Trophoblast cell (in vitro differentiated cells and primary cell): ENCODE measurements around the gene GLUD1.
A peak's percentile ranks its signal among the peaks of the same experiment; 100 is the strongest.
"Not testable (repeated sequence)": the region's sequence is repeated elsewhere in the genome, so short reads cannot be mapped to it uniquely, and the experiment has no call there.

Source experiments
- DNase-seq, 2 donors: peaks; one replicate each; pipeline ENCODE4 v3.0.0-alpha.2; 2016
- H2AFZ ChIP-seq: 2 replicates; pipeline ENCODE4 v1.6.1; 2013; ENCODE audit warnings: low read length, moderate library complexity, mild to moderate bottlenecking; ENCODE audit not compliant: insufficient read depth, poor library complexity
- H2AK5ac ChIP-seq: 2 replicates; pipeline ENCODE4 v1.6.1; 2013; ENCODE audit warnings: mild to moderate bottlenecking, low read length
- H2BK120ac ChIP-seq: 2 replicates; pipeline ENCODE4 v1.6.1; 2013; ENCODE audit warnings: low read length, mild to moderate bottlenecking, moderate library complexity; ENCODE audit not compliant: insufficient read depth, poor library complexity
- H2BK12ac ChIP-seq: 2 replicates; pipeline ENCODE4 v1.6.1; 2013; ENCODE audit warnings: mild to moderate bottlenecking, low read length, moderate library complexity
- H2BK5ac ChIP-seq: 2 replicates; pipeline ENCODE4 v1.6.1; 2013; ENCODE audit warnings: low read length, low read depth, moderate library complexity, mild to moderate bottlenecking; ENCODE audit not compliant: poor library complexity
- H3K14ac ChIP-seq: 2 replicates; pipeline ENCODE4 v1.6.1; 2013; ENCODE audit warnings: mild to moderate bottlenecking, low read length
- H3K18ac ChIP-seq: 2 replicates; pipeline ENCODE4 v1.6.1; 2013; ENCODE audit warnings: mild to moderate bottlenecking, low read length
- H3K23ac ChIP-seq: 2 replicates; pipeline ENCODE4 v1.6.1; 2013; ENCODE audit warnings: low read length
- H3K27ac ChIP-seq: 2 replicates; pipeline ENCODE4 v1.5.1; 2013; ENCODE audit warnings: low read depth, mild to moderate bottlenecking, inconsistent platforms, low read length, moderate library complexity
- H3K27me3 ChIP-seq: 2 replicates; pipeline ENCODE4 v1.6.1; 2013; ENCODE audit warnings: inconsistent platforms, mild to moderate bottlenecking, low read length, moderate library complexity; ENCODE audit not compliant: insufficient read depth
- H3K36me3 ChIP-seq, 2 experiments: 1 replicate in 1 of 2; 2 replicates in 1 of 2; pipeline ENCODE4 v1.6.1; 2013; ENCODE audit warnings: low read length in 2 of 2, mild to moderate bottlenecking in 2 of 2, moderate library complexity in 1 of 2; ENCODE audit not compliant: insufficient read depth in 2 of 2, control insufficient read depth in 1 of 2
- H3K4ac ChIP-seq: 2 replicates; pipeline ENCODE4 v1.6.1; 2013; ENCODE audit warnings: low read depth, mild to moderate bottlenecking, low read length, moderate library complexity
- H3K4me1 ChIP-seq, 2 experiments: 1 replicate in 1 of 2; 2 replicates in 1 of 2; pipeline ENCODE4 v1.6.1; 2013; ENCODE audit warnings: low read length in 2 of 2, mild to moderate bottlenecking in 2 of 2, moderate library complexity in 1 of 2; ENCODE audit not compliant: insufficient read depth in 2 of 2, control insufficient read depth in 1 of 2
- H3K4me2 ChIP-seq: 2 replicates; pipeline ENCODE4 v1.6.1; 2013; ENCODE audit warnings: inconsistent platforms, mild to moderate bottlenecking, low read length, moderate library complexity
- H3K4me3 ChIP-seq: 2 replicates; pipeline ENCODE4 v1.5.1; 2013; ENCODE audit warnings: mild to moderate bottlenecking, low read depth, low read length, inconsistent platforms
- H3K79me1 ChIP-seq: one replicate; pipeline ENCODE4 v1.6.1; 2013; ENCODE audit warnings: low read length
- H3K79me2 ChIP-seq: 2 replicates; pipeline ENCODE4 v1.6.1; 2013; ENCODE audit warnings: low read length, mild to moderate bottlenecking; ENCODE audit not compliant: control insufficient read depth, insufficient read depth, poor library complexity
- H3K9ac ChIP-seq: 2 replicates; pipeline ENCODE4 v1.6.1; 2013; ENCODE audit warnings: mild to moderate bottlenecking, low read length
- H3K9me3 ChIP-seq: 2 replicates; pipeline ENCODE4 v1.6.1; 2013; ENCODE audit warnings: low read depth, mild to moderate bottlenecking, control low read depth, inconsistent platforms, low read length; ENCODE audit not compliant: insufficient read depth
- H4K12ac ChIP-seq: 2 replicates; pipeline ENCODE4 v1.6.1; 2013; ENCODE audit warnings: low read depth, mild to moderate bottlenecking, low read length, moderate library complexity
- H4K8ac ChIP-seq: 2 replicates; pipeline ENCODE4 v1.6.1; 2013; ENCODE audit warnings: low read depth, mild to moderate bottlenecking, low read length, moderate library complexity
- H4K91ac ChIP-seq: one replicate; pipeline ENCODE4 v1.6.1; 2013; ENCODE audit warnings: low read depth, mild to moderate bottlenecking, low read length, moderate library complexity
- WGBS: extraction: QIAGEN DNeasy Blood & Tissue Kit; methylation state at CpG from one replicate; pipeline ENCODE4 v1.1.7; 2013; ENCODE audit warnings: missing lambda C conversion rate; ENCODE audit not compliant: insufficient read length, insufficient coverage; ENCODE audit errors: extremely low coverage; 5-methylcytosine and 5-hydroxymethylcytosine counted together

The GLUD1 gene

DNA sequence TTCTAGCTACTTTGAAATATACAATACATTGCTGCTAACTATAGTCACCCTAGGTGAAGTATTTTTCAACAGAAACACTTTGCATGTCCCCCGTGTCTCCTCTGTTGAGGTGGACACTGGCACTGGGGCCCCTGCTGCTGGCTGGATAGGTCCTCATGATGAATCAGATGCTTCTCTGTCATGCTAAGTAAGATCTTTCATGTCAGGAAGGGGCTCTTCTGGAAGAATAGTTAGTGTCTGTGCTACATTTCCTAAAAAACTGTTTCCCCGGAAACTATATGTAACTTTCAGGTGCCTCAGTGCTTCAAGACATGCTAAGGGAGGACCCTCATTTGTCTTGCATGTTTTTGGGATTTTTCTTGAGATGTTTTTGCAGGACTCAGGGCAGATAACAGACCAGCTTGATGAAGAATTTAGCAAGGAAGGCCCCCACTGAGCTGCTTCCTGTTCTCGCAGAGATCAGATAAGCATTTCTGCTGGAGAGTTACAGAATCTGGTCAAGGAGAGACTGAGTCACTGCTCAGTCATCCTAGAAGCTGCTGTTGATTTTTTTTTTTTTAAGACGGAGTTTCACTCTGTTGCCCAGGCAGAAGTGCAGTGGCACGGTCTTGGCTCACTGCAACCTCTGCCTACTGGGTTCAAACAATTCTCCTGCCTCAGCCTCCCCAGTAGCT is 69.2 kb downstream of the GLUD1 start:
- H3K36me3 ChIP-seq, H2AFZ ChIP-seq, H4K8ac ChIP-seq, H3K4ac ChIP-seq, H2BK120ac ChIP-seq, H3K14ac ChIP-seq, H2BK5ac ChIP-seq, H3K9ac ChIP-seq, H3K4me2 ChIP-seq, H3K27me3 ChIP-seq, H3K79me2 ChIP-seq, H3K4me1 ChIP-seq, H3K4me3 ChIP-seq, H4K91ac ChIP-seq, H3K23ac ChIP-seq, H3K79me1 ChIP-seq, H2BK12ac ChIP-seq, H4K12ac ChIP-seq, H2AK5ac ChIP-seq, H3K18ac ChIP-seq, H3K9me3 ChIP-seq: not testable (repeated sequence)
- peak; percentile 38 to 73 for DNase-seq
- WGBS: no CpG with 5 or more reads among the region's 5 CpGs
- peak overlapping the region; percentile 26 for H3K27ac ChIP-seq

DNA sequence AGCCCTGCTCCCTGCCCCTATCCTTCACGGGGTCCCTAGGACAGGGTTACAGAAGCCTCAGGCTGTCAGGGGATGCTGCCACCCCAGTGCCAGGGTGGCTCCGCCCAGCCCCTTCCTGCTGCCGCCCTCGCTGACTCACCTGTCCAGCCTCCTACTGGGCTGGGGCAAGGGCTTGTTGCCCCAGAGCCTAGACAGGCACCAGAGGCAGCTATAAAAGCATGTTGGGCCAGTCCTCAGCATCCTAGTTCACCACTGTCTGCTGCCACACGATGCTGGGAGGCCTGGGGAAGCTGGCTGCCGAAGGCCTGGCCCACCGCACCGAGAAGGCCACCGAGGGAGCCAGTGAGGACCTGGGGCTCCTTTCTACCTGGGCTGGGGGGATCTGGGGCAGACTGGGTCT is 74.6 kb downstream of the GLUD1 start, which contains the start of gene FAM25A:
TSS of gene FAM25A (plus strand) at position 239 of the 400 bp plus-strand sequence. CDS start at position 270, 31 bp downstream.
- not testable (repeated sequence) for H2BK12ac ChIP-seq, H2AK5ac ChIP-seq, H3K9ac ChIP-seq, H3K36me3 ChIP-seq, H3K4me1 ChIP-seq, H3K79me2 ChIP-seq, H4K91ac ChIP-seq, H3K4me2 ChIP-seq, H3K18ac ChIP-seq, DNase-seq, H3K4me3 ChIP-seq, H3K4ac ChIP-seq, H3K79me1 ChIP-seq, H3K27ac ChIP-seq, H3K14ac ChIP-seq, H3K9me3 ChIP-seq, H3K27me3 ChIP-seq, H3K23ac ChIP-seq, H2AFZ ChIP-seq, H2BK5ac ChIP-seq, H4K8ac ChIP-seq, H4K12ac ChIP-seq, H2BK120ac ChIP-seq
- WGBS: no CpG with 5 or more reads among the region's 9 CpGs

DNA sequence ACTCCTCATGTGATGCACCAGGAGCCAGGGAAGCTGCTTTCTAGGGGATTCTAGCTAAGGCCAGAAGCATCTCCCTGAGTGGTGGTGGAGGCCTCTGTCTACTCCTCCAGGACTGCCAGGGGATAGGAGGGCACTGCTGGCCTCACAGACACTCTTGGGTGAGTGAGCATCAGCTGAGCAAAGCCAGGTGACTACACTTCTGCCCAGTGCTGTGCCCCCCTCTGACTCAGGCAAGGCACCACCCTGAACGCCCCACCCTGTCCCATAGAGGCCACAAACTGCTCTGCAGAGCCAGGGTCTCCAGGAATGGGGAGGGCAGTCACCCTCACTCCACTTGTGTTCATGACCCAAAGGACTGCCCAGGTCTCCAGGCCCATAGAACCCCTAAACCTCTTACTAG is 75.1 kb downstream of the GLUD1 start:
- not testable (repeated sequence) for H3K36me3 ChIP-seq, H4K12ac ChIP-seq, H2BK12ac ChIP-seq, H3K79me2 ChIP-seq, H3K9ac ChIP-seq, H4K91ac ChIP-seq, H3K79me1 ChIP-seq, H2AK5ac ChIP-seq, H3K9me3 ChIP-seq, H4K8ac ChIP-seq, H3K27ac ChIP-seq, H3K4me1 ChIP-seq, H2BK5ac ChIP-seq, H3K18ac ChIP-seq, H3K4ac ChIP-seq, H3K4me2 ChIP-seq, H3K23ac ChIP-seq, H3K14ac ChIP-seq, H2AFZ ChIP-seq, H3K4me3 ChIP-seq, H3K27me3 ChIP-seq, H2BK120ac ChIP-seq
- no CpG with 5 or more reads among the region's 1 CpG for WGBS
- peak in 1 of 2 donors; percentile 11 for DNase-seq

DNA sequence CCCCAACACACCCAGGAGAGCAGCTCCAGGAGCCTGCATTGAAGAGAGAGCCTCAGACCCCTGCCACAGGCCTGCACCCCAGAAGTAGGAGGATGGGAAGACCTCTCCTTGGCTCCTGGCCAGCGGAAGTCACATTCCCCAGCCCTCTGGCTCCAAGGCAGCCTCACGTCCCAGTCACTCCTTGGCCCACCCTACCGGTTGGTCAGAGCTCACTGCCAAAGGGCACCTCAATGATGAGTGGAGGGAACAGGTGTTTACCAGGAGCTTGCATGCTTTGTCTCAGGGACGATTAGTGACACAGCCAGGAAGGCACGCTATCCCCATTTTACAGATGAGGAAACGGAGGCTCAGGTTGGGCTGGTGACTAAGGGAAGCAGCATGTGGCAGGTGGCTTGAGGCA is 75.6 kb downstream of the GLUD1 start:
- H3K23ac ChIP-seq: not testable (repeated sequence)
- WGBS: no CpG with 5 or more reads among the region's 6 CpGs

More for the DNA sequence above, 75.6 kb downstream of the GLUD1 start:
- not testable (repeated sequence) for H3K79me1 ChIP-seq, H3K4me3 ChIP-seq, H2AFZ ChIP-seq, H3K9ac ChIP-seq, H4K12ac ChIP-seq, H4K8ac ChIP-seq, H4K91ac ChIP-seq, H3K27ac ChIP-seq, H3K36me3 ChIP-seq, H3K4me1 ChIP-seq, H3K79me2 ChIP-seq, H3K4ac ChIP-seq, H2BK5ac ChIP-seq, H3K9me3 ChIP-seq, H2BK120ac ChIP-seq, H2BK12ac ChIP-seq, H3K27me3 ChIP-seq, H3K18ac ChIP-seq, H2AK5ac ChIP-seq, H3K4me2 ChIP-seq, H3K14ac ChIP-seq
- peak; percentile 46 to 53 for DNase-seq
